Activated naive CD8-positive, alpha-beta T cell (primary cell): ENCODE results near the gene SHISAL2B.
"Not testable (repeated sequence)": the region's sequence is repeated elsewhere in the genome, so short reads cannot be mapped to it uniquely, and the experiment has no call there.

Experiments
- H3K27ac Mint-ChIP-seq: one replicate; pipeline ENCODE4 v1.8.0; 2021; ENCODE audit warnings: mixed read lengths
- H3K27me3 Mint-ChIP-seq: one replicate; pipeline ENCODE4 v1.8.0; 2021; ENCODE audit warnings: mixed read lengths
- H3K36me3 Mint-ChIP-seq: one replicate; pipeline ENCODE4 v1.8.0; 2021; ENCODE audit warnings: mixed read lengths
- H3K4me1 Mint-ChIP-seq: one replicate; pipeline ENCODE4 v1.8.0; 2021; ENCODE audit warnings: low read depth, mixed read lengths
- H3K4me3 Mint-ChIP-seq: one replicate; pipeline ENCODE4 v1.8.0; 2021; ENCODE audit warnings: mild to moderate bottlenecking, mixed read lengths
- H3K9me3 Mint-ChIP-seq: one replicate; pipeline ENCODE4 v1.8.0; 2021; ENCODE audit warnings: low read depth, mixed read lengths

The SHISAL2B gene

DNA sequence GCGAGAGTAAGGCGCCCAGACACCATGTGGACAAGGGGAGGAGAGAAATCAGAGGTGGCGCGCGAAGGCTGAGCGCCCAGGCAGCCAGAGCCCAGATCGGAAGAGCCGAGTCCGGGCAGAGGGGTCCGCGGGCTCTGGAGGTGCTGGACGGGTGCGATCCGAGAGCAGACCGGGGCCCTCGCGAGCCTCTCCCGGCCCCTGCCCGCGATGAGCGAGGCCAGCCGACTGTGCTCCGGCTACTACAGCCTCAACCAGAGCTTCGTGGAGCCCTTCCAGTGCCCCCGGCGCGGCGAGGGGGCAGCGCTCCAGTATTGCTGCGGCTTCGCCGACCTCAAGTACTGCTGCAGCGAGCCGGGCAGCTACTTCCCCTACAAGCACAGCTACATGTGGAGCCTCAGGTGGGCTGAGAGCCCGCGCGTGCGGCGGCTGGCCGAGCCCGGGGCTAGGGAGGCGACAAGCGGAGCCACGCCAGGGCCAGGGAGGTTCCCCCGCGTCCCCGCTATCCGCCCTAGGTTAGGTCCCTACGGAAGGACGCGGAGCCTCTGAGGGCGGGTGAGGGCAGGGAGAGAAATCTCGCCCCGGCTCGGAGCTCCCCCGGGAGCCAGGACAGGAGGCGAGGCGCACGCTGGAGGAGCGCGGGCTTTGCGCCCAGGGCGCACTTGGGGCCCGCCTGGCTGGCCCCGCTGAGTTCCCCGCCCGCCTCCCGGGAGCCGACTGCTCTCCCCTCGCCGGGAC lies at the start of gene SHISAL2B:
SHISAL2B (plus strand) TSS at position 87 of the 735 bp plus-strand sequence; CDS start at position 208, 121 bp downstream.
- H3K36me3 Mint-ChIP-seq, result no peaks in the 10 kb centered on the region
- H3K27ac Mint-ChIP-seq, result no peak within 1 kb of the TSS
- H3K4me1 Mint-ChIP-seq, result peaks cover 6% of the 10 kb centered on the region
- peak within 1 kb of the TSS; percentile 74 for H3K4me3 Mint-ChIP-seq
- peaks cover 28% of the 10 kb centered on the region for H3K27me3 Mint-ChIP-seq
- peaks cover 3% of the 10 kb centered on the region for H3K9me3 Mint-ChIP-seq

DNA sequence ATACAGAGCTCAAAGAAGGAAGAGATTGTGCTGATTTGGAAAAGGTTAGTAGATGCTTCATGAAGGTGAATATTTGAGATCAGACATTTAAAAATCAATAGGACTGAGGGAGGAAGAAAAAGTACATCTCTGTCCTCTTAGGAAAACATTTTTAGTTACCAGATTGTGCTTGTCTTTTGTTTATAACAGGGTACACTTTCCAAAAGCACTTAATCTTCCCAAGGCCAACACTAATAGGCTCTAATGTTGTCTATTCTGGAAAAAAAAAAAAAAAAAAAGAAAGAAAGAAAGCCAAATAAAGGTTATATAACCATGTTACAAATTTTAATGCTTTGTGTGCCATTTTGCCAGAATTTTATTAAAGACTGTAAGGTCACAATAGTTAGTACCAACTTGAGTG lies 45.5 kb upstream of the SHISAL2B start:
- Mint-ChIP-seq H3K4me1 (no peaks in the 10 kb centered on the region), H3K27ac (no peak overlapping the region), H3K36me3 (no peaks in the 10 kb centered on the region), H3K4me3 (no peak overlapping the region), H3K9me3 (no peaks in the 10 kb centered on the region), H3K27me3 (no peaks in the 10 kb centered on the region)

DNA sequence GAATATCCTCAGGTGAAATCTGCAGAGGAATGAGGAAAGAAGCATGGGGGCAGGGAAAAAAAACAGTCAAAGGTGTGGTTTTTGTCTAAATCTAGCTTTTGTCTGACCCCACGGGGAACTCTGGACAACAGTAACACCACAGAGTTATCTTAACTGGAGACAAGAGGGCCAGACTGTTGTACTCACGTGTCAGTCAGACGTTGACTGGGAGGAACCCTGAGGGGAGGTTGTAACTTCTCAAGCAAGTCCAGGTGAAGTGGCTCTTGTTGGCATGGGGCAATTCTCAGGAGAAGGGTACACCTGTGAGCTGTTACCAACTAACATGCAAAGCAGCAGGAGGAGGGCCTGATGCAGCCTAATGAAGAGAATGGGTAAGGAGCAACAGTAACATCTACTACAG lies 44.1 kb upstream of the SHISAL2B start:
- Mint-ChIP-seq H3K4me1 (no peaks in the 10 kb centered on the region), H3K9me3 (no peaks in the 10 kb centered on the region), H3K36me3 (no peaks in the 10 kb centered on the region), H3K27ac (no peak overlapping the region), H3K4me3 (no peak overlapping the region), H3K27me3 (no peaks in the 10 kb centered on the region)

DNA sequence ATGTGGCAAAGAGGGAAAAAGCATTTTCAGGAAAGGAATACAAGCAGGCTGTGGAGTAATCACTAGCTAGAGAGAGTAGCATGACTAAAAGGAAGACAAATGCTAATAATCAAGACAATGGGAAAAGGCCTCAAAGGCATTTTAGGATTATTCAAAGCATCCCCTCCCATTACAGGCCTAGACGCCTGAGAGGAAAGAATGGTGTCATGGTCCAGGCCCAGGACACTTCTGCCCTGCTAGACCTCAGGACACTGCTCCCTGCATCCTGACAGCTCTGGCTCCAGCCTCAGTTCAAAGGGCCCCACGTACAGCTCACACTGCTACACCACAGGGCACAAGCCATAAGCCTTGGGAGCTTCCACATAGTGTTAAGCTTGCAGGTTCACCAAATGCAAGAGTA lies 40.8 kb upstream of the SHISAL2B start:
- Mint-ChIP-seq H3K36me3 (no peaks in the 10 kb centered on the region), H3K27me3 (no peaks in the 10 kb centered on the region), H3K9me3 (no peaks in the 10 kb centered on the region), H3K27ac (no peak overlapping the region), H3K4me3 (no peak overlapping the region), H3K4me1 (no peaks in the 10 kb centered on the region)

DNA sequence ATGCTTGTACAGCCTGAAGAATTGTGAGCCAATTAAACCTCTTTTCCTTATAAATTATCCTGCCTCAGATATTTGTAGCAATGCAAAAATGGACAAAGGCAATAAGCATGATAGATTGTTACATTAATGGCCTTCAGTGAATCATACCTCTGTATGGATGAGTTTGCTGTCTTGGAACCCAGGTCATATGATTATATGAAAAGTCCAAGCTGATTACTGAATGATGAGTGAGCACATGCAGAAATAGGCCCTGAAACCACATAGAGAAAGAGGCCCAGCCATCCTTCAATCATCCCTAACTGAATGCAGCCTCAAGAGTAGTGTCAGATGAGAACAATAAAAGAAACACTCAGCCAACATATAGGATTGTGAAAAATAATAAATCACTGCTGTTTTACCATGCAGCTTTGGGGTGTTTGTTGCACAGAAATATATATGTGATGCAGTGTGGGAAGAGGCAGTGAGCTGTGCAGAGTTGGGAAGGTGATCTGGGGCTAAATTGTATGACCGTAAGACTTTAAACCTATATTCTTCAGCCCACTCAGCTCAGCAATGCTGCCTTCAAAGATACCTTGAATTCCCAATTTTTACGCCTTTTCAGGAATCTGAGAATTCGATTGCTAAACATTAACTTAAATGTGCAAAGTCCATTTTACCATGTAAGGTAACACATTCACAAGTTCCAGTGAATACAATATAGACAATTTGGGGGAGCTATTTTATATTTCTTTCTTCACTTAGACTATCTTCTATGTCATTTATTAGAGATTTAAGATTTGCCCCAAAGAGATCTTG lies 36.3 kb upstream of the SHISAL2B start:
- no peak overlapping the region for H3K27ac Mint-ChIP-seq
- no peaks in the 10 kb centered on the region for H3K9me3 Mint-ChIP-seq
- no peaks in the 10 kb centered on the region for H3K4me1 Mint-ChIP-seq
- H3K27me3 Mint-ChIP-seq, result peaks cover 1% of the 10 kb centered on the region
- H3K4me3 Mint-ChIP-seq, result no peak overlapping the region
- no peaks in the 10 kb centered on the region for H3K36me3 Mint-ChIP-seq

DNA sequence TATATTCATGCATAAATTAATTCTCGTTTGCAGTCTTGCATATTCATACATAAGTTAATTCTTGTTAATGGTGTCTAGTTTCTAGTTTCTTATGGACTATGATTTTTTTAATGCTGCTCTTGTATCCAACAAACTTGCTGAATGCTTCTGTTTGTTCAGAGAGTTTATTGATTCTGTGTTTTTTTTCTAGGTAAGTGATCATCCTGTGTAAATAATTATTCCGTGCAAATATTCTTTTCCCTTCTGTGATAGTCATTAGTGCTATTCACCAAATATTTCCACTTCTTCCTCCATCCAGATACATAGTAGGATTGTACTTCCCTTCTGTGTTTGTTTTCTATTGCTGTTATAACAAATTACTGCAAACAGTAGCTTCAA lies 35.8 kb upstream of the SHISAL2B start:
- no peak overlapping the region for H3K4me3 Mint-ChIP-seq
- no peaks in the 10 kb centered on the region for H3K36me3 Mint-ChIP-seq
- no peaks in the 10 kb centered on the region for H3K4me1 Mint-ChIP-seq
- no peaks in the 10 kb centered on the region for H3K9me3 Mint-ChIP-seq
- H3K27me3 Mint-ChIP-seq, result peaks cover 1% of the 10 kb centered on the region
- no peak overlapping the region for H3K27ac Mint-ChIP-seq

DNA sequence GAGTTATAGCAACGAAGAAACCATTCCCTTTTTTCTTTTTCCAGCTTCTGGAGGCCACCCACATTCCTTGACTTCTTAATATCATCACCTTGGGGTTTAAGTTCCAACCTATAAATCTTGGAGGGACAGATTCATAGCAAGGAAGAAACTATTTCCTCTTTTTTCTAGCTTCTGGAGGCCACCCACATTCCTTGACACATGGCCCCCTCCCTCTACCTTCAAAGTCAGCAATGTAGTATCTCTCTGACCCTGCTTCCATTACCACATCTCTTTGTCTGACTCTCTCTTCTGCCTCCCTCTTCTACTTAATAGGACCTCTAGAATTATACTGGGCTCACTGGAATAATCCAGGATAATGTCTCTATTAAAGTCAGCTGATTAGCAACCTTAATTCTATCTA lies 34.7 kb upstream of the SHISAL2B start:
- Mint-ChIP-seq H3K9me3 (no peaks in the 10 kb centered on the region), H3K27ac (no peak overlapping the region), H3K4me1 (no peaks in the 10 kb centered on the region), H3K4me3 (no peak overlapping the region), H3K27me3 (peaks cover 1% of the 10 kb centered on the region), H3K36me3 (no peaks in the 10 kb centered on the region)

DNA sequence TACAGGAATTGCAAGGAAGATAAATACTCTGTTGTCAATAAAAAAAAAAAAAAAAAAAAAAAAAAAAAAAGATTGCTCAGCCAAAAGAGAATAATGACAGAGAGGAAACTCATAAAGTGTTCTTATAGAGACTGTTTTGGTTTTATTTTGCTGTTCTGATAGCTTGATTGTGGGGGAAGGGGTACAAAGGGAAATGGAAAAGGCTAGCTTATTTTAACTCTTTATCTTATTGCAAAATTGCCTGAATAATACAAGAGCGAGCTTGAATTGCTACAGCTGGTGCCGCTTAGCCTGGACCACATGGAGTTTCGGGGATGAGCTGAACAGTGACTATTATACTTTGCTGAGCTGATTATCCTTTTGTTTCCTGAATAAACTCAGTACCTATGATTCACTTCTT lies 31.0 kb upstream of the SHISAL2B start:
- no peaks in the 10 kb centered on the region for H3K4me1 Mint-ChIP-seq
- no peaks in the 10 kb centered on the region for H3K36me3 Mint-ChIP-seq
- H3K27ac Mint-ChIP-seq, result no peak overlapping the region
- peaks cover 2% of the 10 kb centered on the region for H3K27me3 Mint-ChIP-seq
- H3K4me3 Mint-ChIP-seq, result no peak overlapping the region
- H3K9me3 Mint-ChIP-seq, result no peaks in the 10 kb centered on the region

DNA sequence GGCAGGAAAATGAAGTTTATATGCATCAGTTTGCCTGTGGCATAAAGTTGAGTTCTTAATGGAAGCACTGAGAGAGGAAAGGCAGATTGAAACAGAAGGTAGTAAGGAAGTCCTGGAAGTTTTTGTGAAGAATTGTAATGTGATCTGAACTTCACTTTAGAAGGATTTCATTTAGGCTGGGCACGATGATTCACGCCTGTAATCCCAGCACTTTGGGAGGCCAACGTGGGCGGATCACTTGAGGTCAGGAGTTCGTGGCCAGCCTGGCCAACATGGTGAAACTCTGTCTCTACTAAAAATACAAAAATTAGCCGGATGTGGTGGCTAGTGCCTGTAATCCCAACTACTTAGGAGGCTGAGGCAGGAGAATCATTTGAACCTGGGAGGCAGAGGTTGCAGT lies 27.1 kb upstream of the SHISAL2B start:
- H3K9me3 Mint-ChIP-seq, H3K4me3 Mint-ChIP-seq, H3K36me3 Mint-ChIP-seq, H3K27me3 Mint-ChIP-seq, H3K27ac Mint-ChIP-seq, H3K4me1 Mint-ChIP-seq: not testable (repeated sequence)

DNA sequence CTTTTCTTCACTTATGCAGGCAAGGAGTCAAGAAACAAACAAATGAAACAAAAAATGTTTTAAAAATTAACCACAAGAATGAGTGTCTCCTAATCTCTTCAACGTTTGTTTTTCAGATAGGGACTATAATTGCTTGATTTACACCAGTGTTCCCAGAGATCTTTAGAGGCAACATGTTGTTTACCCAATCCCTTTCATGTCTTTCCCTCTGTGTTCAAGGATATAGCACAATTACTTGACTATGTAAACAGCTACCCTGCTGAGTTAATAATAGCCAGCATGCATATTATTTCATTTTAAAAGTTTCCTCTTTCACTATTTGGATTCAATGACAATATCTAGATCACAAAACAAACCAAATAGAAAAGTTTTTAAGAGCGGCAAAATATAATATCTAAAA lies 25.1 kb upstream of the SHISAL2B start:
- no peak overlapping the region for H3K27ac Mint-ChIP-seq
- H3K27me3 Mint-ChIP-seq, result peaks cover 5% of the 10 kb centered on the region
- no peak overlapping the region for H3K4me3 Mint-ChIP-seq
- no peaks in the 10 kb centered on the region for H3K36me3 Mint-ChIP-seq
- H3K4me1 Mint-ChIP-seq, result no peaks in the 10 kb centered on the region
- H3K9me3 Mint-ChIP-seq, result no peaks in the 10 kb centered on the region

DNA sequence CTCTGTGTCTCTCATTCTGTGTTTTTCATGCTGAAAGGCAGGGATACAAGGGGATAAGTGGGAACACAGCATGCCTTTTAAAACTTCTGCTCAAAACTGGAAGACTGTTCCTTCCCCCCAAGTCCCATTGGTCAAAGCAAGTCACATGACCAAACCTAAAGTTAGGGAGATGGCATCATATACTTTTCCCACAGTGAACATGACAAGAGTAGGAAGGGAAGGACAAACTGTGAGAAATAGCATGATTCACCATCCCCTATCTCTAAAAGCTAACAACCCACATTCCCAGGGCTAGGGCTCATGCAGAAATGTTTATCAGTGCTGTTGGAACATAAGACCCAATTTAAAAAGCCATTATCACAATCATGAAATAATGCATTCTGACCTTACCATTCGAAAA lies 24.2 kb upstream of the SHISAL2B start:
- H3K36me3 Mint-ChIP-seq, result no peaks in the 10 kb centered on the region
- H3K27me3 Mint-ChIP-seq, result peaks cover 5% of the 10 kb centered on the region
- no peaks in the 10 kb centered on the region for H3K9me3 Mint-ChIP-seq
- H3K27ac Mint-ChIP-seq, result no peak overlapping the region
- H3K4me3 Mint-ChIP-seq, result no peak overlapping the region
- H3K4me1 Mint-ChIP-seq, result no peaks in the 10 kb centered on the region

DNA sequence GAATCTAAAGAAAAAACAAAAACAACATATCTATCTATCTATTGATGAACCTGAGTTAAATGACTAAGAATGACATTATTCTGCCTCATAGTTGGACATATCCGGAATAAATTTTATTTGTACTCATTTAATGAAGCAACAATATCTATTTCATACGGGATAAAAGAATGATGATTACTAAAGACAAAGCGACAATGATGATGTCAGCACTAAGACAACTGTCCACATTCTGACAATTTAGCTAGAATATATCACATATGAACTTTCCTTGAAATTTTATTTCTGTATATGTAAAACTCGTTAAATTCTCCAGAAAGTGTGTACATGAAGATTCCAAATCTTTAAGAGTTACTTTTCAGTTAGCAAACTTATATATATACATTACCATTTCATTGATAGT lies 23.2 kb upstream of the SHISAL2B start:
- H3K27me3 Mint-ChIP-seq, result peaks cover 5% of the 10 kb centered on the region
- H3K9me3 Mint-ChIP-seq, result no peaks in the 10 kb centered on the region
- H3K36me3 Mint-ChIP-seq, result no peaks in the 10 kb centered on the region
- H3K4me1 Mint-ChIP-seq, result no peaks in the 10 kb centered on the region
- no peak overlapping the region for H3K27ac Mint-ChIP-seq
- H3K4me3 Mint-ChIP-seq, result no peak overlapping the region

DNA sequence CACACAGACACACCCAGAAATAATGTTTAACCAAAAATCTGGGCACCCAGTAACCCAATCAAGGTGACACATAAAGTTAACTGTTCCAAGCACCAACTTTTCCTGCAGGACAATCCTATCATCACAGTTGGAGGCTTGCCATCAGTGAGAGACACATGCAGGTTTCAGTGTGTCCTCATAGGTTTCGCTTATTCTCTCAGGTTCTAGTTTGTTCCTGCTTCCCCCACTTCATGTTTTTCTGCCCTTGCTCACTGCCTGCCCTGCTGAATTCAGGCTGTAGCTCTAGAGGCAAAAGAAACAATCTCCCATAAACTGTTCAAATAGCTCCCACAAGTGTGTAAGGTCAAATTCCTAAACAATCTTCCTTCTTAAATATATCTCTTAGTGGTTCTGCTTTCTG lies 20.0 kb upstream of the SHISAL2B start:
- Mint-ChIP-seq H3K36me3 (no peaks in the 10 kb centered on the region), H3K9me3 (no peaks in the 10 kb centered on the region), H3K4me3 (no peak overlapping the region), H3K4me1 (no peaks in the 10 kb centered on the region), H3K27me3 (no peaks in the 10 kb centered on the region), H3K27ac (no peak overlapping the region)

DNA sequence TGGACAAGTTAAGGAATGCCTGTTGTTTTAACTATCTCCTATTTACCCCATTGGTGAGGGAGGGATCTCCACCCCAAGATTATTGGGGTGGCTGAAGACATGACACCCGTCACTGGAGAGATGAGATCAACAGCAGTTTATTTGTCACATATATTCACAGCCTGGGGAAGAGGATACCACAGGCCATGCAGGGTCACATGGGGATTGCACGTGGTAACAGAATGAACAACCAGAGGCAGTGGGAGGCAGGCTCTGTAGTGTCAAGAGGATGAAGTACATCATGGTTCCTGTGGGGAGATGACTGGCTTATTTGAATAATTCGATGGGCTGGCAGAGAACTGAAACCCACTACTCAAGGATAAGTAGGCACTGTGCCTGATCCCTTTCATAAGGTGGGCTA lies 18.6 kb upstream of the SHISAL2B start:
- Mint-ChIP-seq H3K36me3 (no peaks in the 10 kb centered on the region), H3K4me1 (no peaks in the 10 kb centered on the region), H3K4me3 (no peak overlapping the region), H3K27me3 (peaks cover 2% of the 10 kb centered on the region), H3K27ac (no peak overlapping the region), H3K9me3 (no peaks in the 10 kb centered on the region)

DNA sequence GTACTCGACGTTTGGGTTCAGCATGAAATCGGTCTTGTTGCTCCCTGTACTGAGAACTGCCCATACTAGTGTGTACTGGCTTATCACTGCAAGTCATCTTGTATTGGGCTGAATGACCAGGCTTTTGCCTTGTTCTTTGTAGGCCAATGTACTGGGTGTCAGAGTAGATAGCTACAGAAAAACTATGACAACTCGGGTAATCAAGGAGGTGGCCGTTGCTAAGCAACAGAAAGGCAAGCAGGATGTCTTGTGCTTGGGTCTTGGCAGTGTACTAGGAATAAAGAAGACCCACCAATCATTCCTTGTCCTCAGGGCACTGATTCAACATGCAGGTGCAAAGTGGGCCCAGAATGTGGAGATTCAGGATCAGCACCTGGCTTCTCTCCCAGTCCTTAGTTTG lies 11.9 kb upstream of the SHISAL2B start:
- Mint-ChIP-seq H3K36me3 (no peaks in the 10 kb centered on the region), H3K4me3 (no peak overlapping the region), H3K4me1 (no peaks in the 10 kb centered on the region), H3K27me3 (peaks cover 12% of the 10 kb centered on the region), H3K9me3 (no peaks in the 10 kb centered on the region), H3K27ac (no peak overlapping the region)

DNA sequence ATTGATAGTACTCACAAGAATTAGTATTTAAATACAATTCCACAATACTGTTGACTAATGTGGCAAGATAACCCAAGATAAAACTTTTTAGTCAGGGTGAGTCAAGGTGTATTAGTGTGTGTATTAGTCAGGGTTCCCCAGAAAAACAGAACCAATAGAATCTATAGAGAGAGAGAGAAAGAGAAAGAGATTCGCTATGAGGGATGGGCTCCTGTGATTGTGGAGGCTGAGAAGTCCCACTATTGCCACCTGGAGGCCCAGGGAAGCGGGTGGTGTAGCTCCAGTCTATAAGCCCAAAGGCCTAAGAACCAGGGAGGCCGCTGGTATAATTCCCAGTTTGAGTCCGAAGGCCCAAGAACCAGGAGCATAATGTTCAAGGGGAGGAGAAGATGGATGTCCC lies 10.0 kb upstream of the SHISAL2B start:
- Mint-ChIP-seq H3K4me1 (no peaks in the 10 kb centered on the region), H3K9me3 (no peaks in the 10 kb centered on the region), H3K4me3 (no peak overlapping the region), H3K27ac (no peak overlapping the region), H3K27me3 (peaks cover 12% of the 10 kb centered on the region), H3K36me3 (no peaks in the 10 kb centered on the region)
